Ectodermal cell (in vitro differentiated cells): ENCODE measurements around the gene PTGES.
"Not testable (repeated sequence)": the region's sequence is repeated elsewhere in the genome, so short reads cannot be mapped to it uniquely, and the experiment has no call there.

Experiments used
- H3K27ac ChIP-seq: 2 replicates; pipeline ENCODE4 v1.7.0; 2013; ENCODE audit warnings: mild to moderate bottlenecking, low read depth, low read length; ENCODE audit not compliant: insufficient read depth, poor library complexity, severe bottlenecking
- H3K27me3 ChIP-seq: 2 replicates; pipeline ENCODE4 v1.7.0; 2013; ENCODE audit warnings: mild to moderate bottlenecking, low read length; ENCODE audit not compliant: insufficient read depth, control insufficient read depth, poor library complexity, severe bottlenecking
- H3K36me3 ChIP-seq: one replicate; pipeline ENCODE4 v1.7.0; 2013; ENCODE audit warnings: low read length; ENCODE audit not compliant: control insufficient read depth, insufficient read depth
- H3K4me1 ChIP-seq: one replicate; pipeline ENCODE4 v1.7.0; 2013; ENCODE audit warnings: low read length; ENCODE audit not compliant: control insufficient read depth, insufficient read depth
- H3K4me3 ChIP-seq: 2 replicates; pipeline ENCODE4 v1.7.0; 2013; ENCODE audit warnings: low read depth, low read length, control low read depth; ENCODE audit not compliant: insufficient read depth
- H3K9me3 ChIP-seq: 2 replicates; pipeline ENCODE4 v1.7.0; 2013; ENCODE audit warnings: mild to moderate bottlenecking, low read length, moderate library complexity; ENCODE audit not compliant: control insufficient read depth
- WGBS, 2 experiments: methylation state at CpG; one replicate each; pipeline ENCODE4 v1.1.7; 2013; ENCODE audit warnings: missing lambda C conversion rate in 2 of 2; 5-methylcytosine and 5-hydroxymethylcytosine counted together

The PTGES gene

GRCh38 chr9:129781131-129781530 lies 28.3 kb upstream of the PTGES start:
- no peak overlapping the region for H3K4me3 ChIP-seq
- H3K4me1 ChIP-seq = peaks cover 8% of the 10 kb centered on the region
- 89 to 94% methylated on average over 8 of the region's 8 CpGs for WGBS, 2 experiments
- no peaks in the 10 kb centered on the region for H3K36me3 ChIP-seq
- no peaks in the 10 kb centered on the region for H3K9me3 ChIP-seq
- no peaks in the 10 kb centered on the region for H3K27me3 ChIP-seq
- no peak overlapping the region for H3K27ac ChIP-seq

GRCh38 chr9:129779560-129780190 lies 26.8 kb upstream of the PTGES start:
- WGBS, 2 experiments = 92 to 93% methylated on average over 7 of the region's 7 CpGs
- Histone ChIP-seq H3K4me3 (no peak overlapping the region), H3K36me3 (no peaks in the 10 kb centered on the region), H3K9me3 (no peaks in the 10 kb centered on the region), H3K4me1 (peaks cover 8% of the 10 kb centered on the region), H3K27me3 (no peaks in the 10 kb centered on the region), H3K27ac (no peak overlapping the region)

GRCh38 chr9:129778469-129778868 lies 25.6 kb upstream of the PTGES start:
- H3K4me1 ChIP-seq = peaks cover 8% of the 10 kb centered on the region
- no peaks in the 10 kb centered on the region for H3K36me3 ChIP-seq
- no peak overlapping the region for H3K27ac ChIP-seq
- no peaks in the 10 kb centered on the region for H3K9me3 ChIP-seq
- 90 to 95% methylated on average over 3 of the region's 3 CpGs for WGBS, 2 experiments
- no peak overlapping the region for H3K4me3 ChIP-seq
- H3K27me3 ChIP-seq = no peaks in the 10 kb centered on the region

GRCh38 chr9:129777769-129778130 lies 24.9 kb upstream of the PTGES start:
- Histone ChIP-seq H3K27ac (no peak overlapping the region), H3K27me3 (no peaks in the 10 kb centered on the region), H3K9me3 (no peaks in the 10 kb centered on the region), H3K36me3 (no peaks in the 10 kb centered on the region), H3K4me3 (no peak overlapping the region), H3K4me1 (peaks cover 8% of the 10 kb centered on the region)
- 88 to 91% methylated on average over 11 of the region's 11 CpGs for WGBS, 2 experiments

- Histone ChIP-seq H3K4me3 (no peak overlapping the region), H3K4me1 (peaks cover 8% of the 10 kb centered on the region), H3K27ac (no peak overlapping the region), H3K27me3 (no peaks in the 10 kb centered on the region), H3K36me3 (no peaks in the 10 kb centered on the region), H3K9me3 (no peaks in the 10 kb centered on the region)
- WGBS, 2 experiments = 55 to 58% methylated on average over 16 of the region's 16 CpGs
These were observed 24.3 kb upstream of the PTGES start for GRCh38 chr9:129776938-129777768.

- Histone ChIP-seq H3K4me1 (peaks cover 8% of the 10 kb centered on the region), H3K27ac (no peak overlapping the region), H3K9me3 (no peaks in the 10 kb centered on the region), H3K27me3 (no peaks in the 10 kb centered on the region), H3K36me3 (no peaks in the 10 kb centered on the region), H3K4me3 (no peak overlapping the region)
- 88 to 89% methylated on average over 8 of the region's 8 CpGs for WGBS, 2 experiments
These were observed 23.7 kb upstream of the PTGES start for GRCh38 chr9:129776566-129776937.

GRCh38 chr9:129776096-129776495 lies 23.3 kb upstream of the PTGES start:
- H3K4me3 ChIP-seq, H3K9me3 ChIP-seq, H3K36me3 ChIP-seq, H3K27me3 ChIP-seq, H3K4me1 ChIP-seq, H3K27ac ChIP-seq: not testable (repeated sequence)
- WGBS, 2 experiments = 88 to 96% methylated on average over 4 of the region's 4 CpGs

- H3K27ac ChIP-seq = no peak overlapping the region
- 87 to 92% methylated on average over 2 of the region's 2 CpGs for WGBS, 2 experiments
These were observed 22.6 kb upstream of the PTGES start for GRCh38 chr9:129775448-129775798.

GRCh38 chr9:129774791-129775447 lies 22.1 kb upstream of the PTGES start:
- WGBS, 2 experiments = 85 to 87% methylated on average over 20 of the region's 20 CpGs

More at GRCh38 chr9:129775448-129775798, 22.6 kb upstream of the PTGES start:
- Histone ChIP-seq H3K9me3 (no peaks in the 10 kb centered on the region), H3K4me1 (peaks cover 8% of the 10 kb centered on the region), H3K36me3 (no peaks in the 10 kb centered on the region), H3K4me3 (no peak overlapping the region), H3K27me3 (no peaks in the 10 kb centered on the region)

GRCh38 chr9:129773262-129774048 lies 20.6 kb upstream of the PTGES start:
- H3K4me1 ChIP-seq = peaks cover 8% of the 10 kb centered on the region
- no peaks in the 10 kb centered on the region for H3K36me3 ChIP-seq
- no peak overlapping the region for H3K4me3 ChIP-seq
- H3K27ac ChIP-seq = no peak overlapping the region
- no peaks in the 10 kb centered on the region for H3K27me3 ChIP-seq
- 89 to 92% methylated on average over 10 of the region's 10 CpGs for WGBS, 2 experiments
- no peaks in the 10 kb centered on the region for H3K9me3 ChIP-seq

More at GRCh38 chr9:129774791-129775447, 22.1 kb upstream of the PTGES start:
- H3K9me3 ChIP-seq = no peaks in the 10 kb centered on the region
- H3K4me1 ChIP-seq = peaks cover 8% of the 10 kb centered on the region
- H3K36me3 ChIP-seq = no peaks in the 10 kb centered on the region
- no peaks in the 10 kb centered on the region for H3K27me3 ChIP-seq
- H3K4me3 ChIP-seq = no peak overlapping the region
- H3K27ac ChIP-seq = no peak overlapping the region
